GM12873 (cell line): Measurements from ENCODE around the gene VCAN.

Source experiments
- TF ChIP-seq, protein P1 (sequence below): IDR thresholded peaks from 2 replicates; pipeline ENCODE4 v1.5.1; 2012; ENCODE audit warnings: low read depth, mild to moderate bottlenecking, moderate library complexity, low read length, control low read depth; ENCODE audit not compliant: insufficient read depth; ENCODE audit errors: missing control alignments

VCAN gene

DNA sequence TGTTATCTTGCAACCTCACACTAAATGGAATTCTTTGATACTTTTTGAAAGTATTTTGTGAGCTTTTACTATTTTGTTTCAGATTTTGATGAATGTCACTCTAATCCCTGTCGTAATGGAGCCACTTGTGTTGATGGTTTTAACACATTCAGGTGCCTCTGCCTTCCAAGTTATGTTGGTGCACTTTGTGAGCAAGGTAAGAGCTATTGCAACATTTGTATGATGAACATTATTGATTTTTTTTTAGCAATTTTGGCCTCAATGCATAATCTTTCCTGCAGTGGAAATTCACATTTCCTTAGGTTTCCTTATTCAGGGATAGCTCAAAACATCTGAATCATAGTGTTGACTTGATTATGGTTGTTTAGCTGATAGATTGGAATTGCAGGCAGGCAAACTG is 76.3 kb downstream of the VCAN start:
- TF ChIP-seq, protein P1, sequence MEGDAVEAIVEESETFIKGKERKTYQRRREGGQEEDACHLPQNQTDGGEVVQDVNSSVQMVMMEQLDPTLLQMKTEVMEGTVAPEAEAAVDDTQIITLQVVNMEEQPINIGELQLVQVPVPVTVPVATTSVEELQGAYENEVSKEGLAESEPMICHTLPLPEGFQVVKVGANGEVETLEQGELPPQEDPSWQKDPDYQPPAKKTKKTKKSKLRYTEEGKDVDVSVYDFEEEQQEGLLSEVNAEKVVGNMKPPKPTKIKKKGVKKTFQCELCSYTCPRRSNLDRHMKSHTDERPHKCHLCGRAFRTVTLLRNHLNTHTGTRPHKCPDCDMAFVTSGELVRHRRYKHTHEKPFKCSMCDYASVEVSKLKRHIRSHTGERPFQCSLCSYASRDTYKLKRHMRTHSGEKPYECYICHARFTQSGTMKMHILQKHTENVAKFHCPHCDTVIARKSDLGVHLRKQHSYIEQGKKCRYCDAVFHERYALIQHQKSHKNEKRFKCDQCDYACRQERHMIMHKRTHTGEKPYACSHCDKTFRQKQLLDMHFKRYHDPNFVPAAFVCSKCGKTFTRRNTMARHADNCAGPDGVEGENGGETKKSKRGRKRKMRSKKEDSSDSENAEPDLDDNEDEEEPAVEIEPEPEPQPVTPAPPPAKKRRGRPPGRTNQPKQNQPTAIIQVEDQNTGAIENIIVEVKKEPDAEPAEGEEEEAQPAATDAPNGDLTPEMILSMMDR: no peak

DNA sequence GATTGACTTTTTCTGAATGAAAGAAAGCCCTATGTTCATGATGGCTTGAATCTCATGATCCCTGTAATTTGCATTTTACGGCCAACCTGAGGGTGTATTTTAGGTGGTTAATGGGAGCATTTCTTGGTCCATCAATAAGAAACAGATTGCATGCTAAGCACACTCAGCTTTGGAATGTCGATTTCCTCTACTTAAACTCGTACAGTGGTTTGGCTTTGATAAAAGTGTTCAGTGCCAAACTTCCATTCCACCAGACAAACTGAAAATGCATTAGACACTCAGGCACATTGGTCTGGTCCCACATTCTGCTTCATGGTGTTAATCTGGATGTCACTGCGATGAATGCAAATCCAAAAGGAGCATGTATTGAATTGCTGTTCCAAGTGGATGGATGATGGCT is 77.0 kb downstream of the VCAN start:
- TF ChIP-seq, protein P1: no peak

DNA sequence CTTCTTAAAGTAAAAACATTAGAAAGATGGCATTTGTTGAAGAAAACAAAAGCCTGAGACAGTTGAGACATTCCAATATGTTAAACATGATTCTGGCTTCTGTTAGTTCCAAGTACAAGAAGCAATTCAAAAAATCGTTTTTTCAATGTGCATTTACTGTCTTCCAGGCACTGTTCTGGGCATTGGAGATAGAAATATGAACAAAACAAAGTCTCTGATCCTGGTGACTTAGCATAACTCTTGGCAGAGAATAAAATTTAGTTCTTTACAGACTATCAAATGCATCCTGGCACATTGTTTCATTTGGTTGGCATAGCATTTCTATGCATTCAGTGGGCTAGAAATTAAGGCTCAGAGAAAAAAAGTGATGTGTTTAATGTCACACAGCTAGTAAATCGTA is 77.5 kb downstream of the VCAN start:
- TF ChIP-seq, protein P1: no peak

DNA sequence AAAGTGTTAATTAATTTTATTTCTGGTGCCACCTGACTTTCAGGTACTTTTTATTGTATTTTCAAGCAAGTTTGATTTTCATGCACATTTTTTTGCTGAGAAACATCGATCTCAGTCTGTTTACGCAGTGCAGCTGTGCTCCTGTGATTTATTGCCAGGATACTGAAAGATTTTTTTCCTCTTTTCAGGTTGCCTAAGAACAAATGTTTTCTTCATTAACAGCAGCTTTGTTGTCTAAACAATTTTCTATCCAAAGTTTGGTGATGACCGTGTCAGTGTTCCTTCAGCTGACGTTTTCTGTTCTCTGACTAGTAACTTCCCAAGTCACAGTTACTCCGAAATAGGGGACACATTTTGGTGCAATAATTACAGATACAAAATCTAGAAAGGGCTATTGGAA is 78.1 kb downstream of the VCAN start:
- TF ChIP-seq, protein P1: no peak

DNA sequence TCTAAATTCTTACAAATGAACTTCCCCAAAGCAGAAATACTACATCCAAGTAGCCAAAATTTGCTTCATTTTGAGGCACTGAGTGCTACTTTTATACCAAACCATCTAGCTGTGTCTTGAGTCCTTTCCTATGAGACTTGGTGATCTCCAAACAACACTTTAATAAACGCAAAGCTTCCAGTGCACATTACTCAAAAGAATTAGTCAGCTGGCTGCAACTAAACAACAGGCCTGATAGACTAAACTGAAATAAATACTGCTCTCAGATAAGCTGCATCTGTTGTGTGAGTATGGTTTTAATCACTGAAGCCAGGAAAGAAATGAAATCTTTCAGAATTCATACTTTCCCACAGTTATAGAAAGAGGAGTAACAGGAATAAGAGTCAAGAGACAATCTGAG is 80.3 kb downstream of the VCAN start:
- TF ChIP-seq, protein P1: no peak

DNA sequence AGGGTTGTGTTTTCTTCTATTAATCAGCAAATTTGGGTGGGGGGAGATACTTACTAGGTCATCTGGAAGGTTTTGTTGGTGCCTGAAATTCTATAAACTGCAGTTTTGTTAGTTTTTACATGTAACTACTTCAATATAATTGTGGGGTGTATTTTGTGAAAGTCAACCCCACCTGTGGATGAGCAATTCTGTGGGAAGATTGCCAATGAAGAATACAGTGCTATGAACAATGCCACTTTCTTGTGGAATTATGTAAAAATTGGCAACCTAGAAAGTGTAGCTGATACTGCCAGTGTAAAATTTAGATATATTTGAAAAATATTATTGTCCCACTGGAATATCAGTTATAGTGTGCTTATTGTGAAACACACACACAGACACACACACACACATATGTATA is 80.7 kb downstream of the VCAN start:
- TF ChIP-seq, protein P1: no peak

DNA sequence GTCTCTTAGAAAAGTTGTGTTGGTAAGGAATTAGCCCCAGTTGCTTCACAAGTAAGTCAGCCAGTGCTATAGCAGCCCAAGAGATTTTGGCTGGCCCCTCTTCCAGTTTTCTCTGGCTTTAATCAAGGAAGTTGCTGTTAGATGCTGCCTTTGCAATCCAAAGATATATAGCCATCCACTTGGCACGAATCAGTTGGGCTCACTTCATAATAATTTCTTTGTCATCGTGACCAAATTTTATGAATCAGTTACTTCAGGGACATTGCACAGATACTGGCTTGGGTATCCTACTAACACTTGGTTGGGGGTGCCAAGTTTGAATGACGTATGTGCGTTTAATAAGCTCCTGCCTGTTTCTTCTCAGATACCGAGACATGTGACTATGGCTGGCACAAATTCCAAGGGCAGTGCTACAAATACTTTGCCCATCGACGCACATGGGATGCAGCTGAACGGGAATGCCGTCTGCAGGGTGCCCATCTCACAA is 81.5 kb downstream of the VCAN start:
- TF ChIP-seq, protein P1: no peak

DNA sequence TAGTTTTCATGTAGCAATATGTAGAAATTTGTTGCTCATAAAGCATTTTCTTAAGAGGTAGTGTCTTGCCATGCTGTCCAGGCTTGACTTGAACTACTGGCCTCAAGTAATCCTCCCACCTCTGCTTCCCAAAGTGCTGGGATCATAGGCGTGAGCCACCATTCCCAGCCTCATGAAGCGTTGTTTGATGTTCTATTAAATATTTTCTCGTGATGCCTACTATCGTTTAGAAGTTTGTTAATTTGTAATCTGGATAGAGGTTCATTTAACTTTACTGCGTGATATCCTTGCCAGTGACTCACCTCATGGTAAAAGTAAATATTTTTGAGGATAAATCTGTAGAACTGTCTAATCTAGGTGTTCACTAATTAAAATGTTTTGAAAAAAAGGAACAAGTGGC is 82.6 kb downstream of the VCAN start:
- TF ChIP-seq, protein P1: no peak
